Suprapubic skin (tissue), 3 donors: Measurements from ENCODE around the gene RTL10.

Experiments used
- POLR2A ChIP-seq, 2 donors: fragments of 450-650 bp; IDR thresholded peaks; one replicate each; pipeline ENCODE4 v1.6.1; 2017; ENCODE audit warnings: antibody characterized with exemption in 2 of 2, mild to moderate bottlenecking in 2 of 2, moderate library complexity in 2 of 2
- TF ChIP-seq, protein P1 (sequence below), 2 donors: fragments of 200-600 bp in 1 of 2; fragments of 450-650 bp in 1 of 2; sonication (generic) in 1 of 2; IDR thresholded peaks; one replicate each; pipeline ENCODE4 v1.5.1; 2016 to 2019; ENCODE audit warnings: antibody characterized with exemption in 2 of 2, mild to moderate bottlenecking in 1 of 2, moderate library complexity in 1 of 2

DNA sequence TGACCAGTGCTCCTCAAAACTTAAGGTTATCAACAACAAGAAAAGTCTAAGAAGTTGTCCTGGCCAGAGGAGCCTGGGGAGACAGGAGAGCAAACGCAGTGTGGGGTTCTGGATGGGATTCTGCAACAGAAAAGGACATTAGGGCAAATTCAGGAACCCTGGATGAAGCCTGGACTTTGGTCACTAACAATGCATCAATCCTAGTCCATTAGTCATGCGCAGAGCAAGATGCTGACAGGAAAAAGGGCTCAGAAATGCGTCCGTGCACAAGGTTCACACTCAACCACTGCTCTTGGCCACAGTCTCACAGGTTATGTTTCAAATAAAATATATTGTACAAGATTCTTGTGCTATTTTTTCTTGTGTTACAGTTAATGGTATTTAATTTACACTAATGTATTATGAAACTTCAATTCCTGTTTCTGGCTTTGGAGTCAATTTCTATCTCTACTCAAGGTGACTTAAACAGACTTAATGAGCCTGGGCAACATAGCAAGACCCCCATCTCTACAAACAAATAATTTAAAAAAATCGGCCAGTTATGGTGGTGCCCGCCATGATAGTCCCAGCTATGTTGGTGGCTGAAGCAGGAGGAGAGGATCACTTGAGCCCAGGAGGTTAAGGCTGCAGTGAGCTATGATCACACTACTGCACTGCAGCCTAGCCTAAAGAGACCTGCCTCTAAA lies 13.6 kb downstream of the RTL10 start:
- no peak for TF ChIP-seq POLR2A (IDR thresholded peaks at IDR 0.05)
- TF ChIP-seq, protein P1, sequence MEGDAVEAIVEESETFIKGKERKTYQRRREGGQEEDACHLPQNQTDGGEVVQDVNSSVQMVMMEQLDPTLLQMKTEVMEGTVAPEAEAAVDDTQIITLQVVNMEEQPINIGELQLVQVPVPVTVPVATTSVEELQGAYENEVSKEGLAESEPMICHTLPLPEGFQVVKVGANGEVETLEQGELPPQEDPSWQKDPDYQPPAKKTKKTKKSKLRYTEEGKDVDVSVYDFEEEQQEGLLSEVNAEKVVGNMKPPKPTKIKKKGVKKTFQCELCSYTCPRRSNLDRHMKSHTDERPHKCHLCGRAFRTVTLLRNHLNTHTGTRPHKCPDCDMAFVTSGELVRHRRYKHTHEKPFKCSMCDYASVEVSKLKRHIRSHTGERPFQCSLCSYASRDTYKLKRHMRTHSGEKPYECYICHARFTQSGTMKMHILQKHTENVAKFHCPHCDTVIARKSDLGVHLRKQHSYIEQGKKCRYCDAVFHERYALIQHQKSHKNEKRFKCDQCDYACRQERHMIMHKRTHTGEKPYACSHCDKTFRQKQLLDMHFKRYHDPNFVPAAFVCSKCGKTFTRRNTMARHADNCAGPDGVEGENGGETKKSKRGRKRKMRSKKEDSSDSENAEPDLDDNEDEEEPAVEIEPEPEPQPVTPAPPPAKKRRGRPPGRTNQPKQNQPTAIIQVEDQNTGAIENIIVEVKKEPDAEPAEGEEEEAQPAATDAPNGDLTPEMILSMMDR (IDR thresholded peaks at IDR 0.05) = no peak
